A549 (cell line): ENCODE data around the gene ADGRG3. TPM values are rescaled to one million over a fixed set of nuclear protein-coding genes. Genes with fewer than 3 reads are reported as not detected.

Source experiments
- ATAC-seq, 2 experiments: fragments of 200-7000 bp in 1 of 2; fragments of >200 bp in 1 of 2; cut with Nextera tagmentation in 1 of 2; cut with Tn5 transposase in 1 of 2; 3 replicates each; pipeline versions ENCODE4 v1.8.0 to v1.9.1; 2018 to 2020; ENCODE audit warnings: mild to moderate bottlenecking in 1 of 2, moderate library complexity in 1 of 2
- CTCF ChIA-PET: fragments of 300-600 bp; sonication (Branson Sonifier 250); formaldehyde crosslinking; extraction: SDS; loops from one replicate; lab custom pipeline; 2021; ENCODE audit warnings: antibody characterized with exemption, inconsistent platforms; lab: Yijun Ruan, JAX
- POLR2A ChIA-PET: fragments of 350-600 bp; formaldehyde crosslinking; extraction: SDS; loops from one replicate; lab custom pipeline; 2021; ENCODE audit warnings: antibody characterized with exemption, inconsistent platforms; lab: Yijun Ruan, JAX
- DNase-seq, 2 experiments: peaks; one replicate each; pipeline versions ENCODE4 v3.0.0 to v3.0.0-alpha.2; 2011 to 2016; ENCODE audit warnings: low read depth in 1 of 2, low spot score in 1 of 2
- FAIRE-seq: peaks from 2 replicates; lab custom pipeline; 2011; peaks lifted over from hg19 to GRCh38; lab: Jason Lieb, UNC
- H3K27ac ChIP-seq, 2 experiments: fragments of >200 bp; sonication (Bioruptor Twin); formaldehyde crosslinking; 3 replicates each; pipeline ENCODE4 v1.5.1; 2016 to 2017
- H3K4me1 ChIP-seq: fragments of >200 bp; sonication (Bioruptor Twin); formaldehyde crosslinking; 3 replicates; pipeline ENCODE4 v1.6.1; 2016
- H3K4me2 ChIP-seq: fragments of >200 bp; sonication (Bioruptor Twin); formaldehyde crosslinking; 3 replicates; pipeline ENCODE4 v1.6.1; 2016
- H3K4me3 ChIP-seq: fragments of >200 bp; sonication (Bioruptor Twin); formaldehyde crosslinking; 3 replicates; pipeline ENCODE4 v1.5.1; 2016
- H3K9me3 ChIP-seq: fragments of >200 bp; sonication (Bioruptor Twin); formaldehyde crosslinking; 3 replicates; pipeline ENCODE4 v1.6.1; 2016
- BCL3 ChIP-seq: fragments of >200 bp; sonication (Bioruptor Twin); formaldehyde crosslinking; IDR thresholded peaks from 3 replicates; pipeline ENCODE4 v1.6.1; 2016
- BHLHE40 ChIP-seq: IDR thresholded peaks from 2 replicates; pipeline ENCODE4 v1.6.1; 2012; ENCODE audit warnings: low read depth, low read length, inconsistent platforms
- CBX8 ChIP-seq: fragments of 200-600 bp; sonication (generic); IDR thresholded peaks from 2 replicates; pipeline ENCODE4 v1.6.1; 2016
- CEBPB ChIP-seq, 2 experiments: fragments of >200 bp in 1 of 2; sonication (Bioruptor Twin) in 1 of 2; formaldehyde crosslinking in 1 of 2; IDR thresholded peaks; 2 replicates each; pipeline ENCODE4 v1.6.1; 2012 to 2016
- CHD4 ChIP-seq: fragments of 200-600 bp; sonication (generic); IDR thresholded peaks from 2 replicates; pipeline ENCODE4 v1.6.1; 2016; ENCODE audit warnings: antibody characterized with exemption, mild to moderate bottlenecking, borderline replicate concordance
- CTCF ChIP-seq: fragments of >200 bp; sonication (Bioruptor Twin); formaldehyde crosslinking; IDR thresholded peaks from 3 replicates; pipeline ENCODE4 v1.5.1; 2016
- EHMT2 ChIP-seq: fragments of 200-600 bp; sonication (generic); IDR thresholded peaks from 2 replicates; pipeline ENCODE4 v1.6.1; 2016; ENCODE audit warnings: antibody characterized with exemption, low read depth, mild to moderate bottlenecking, moderate library complexity
- ESRRA ChIP-seq: fragments of 150-350 bp; IDR thresholded peaks from 2 replicates; pipeline ENCODE4 v1.6.1; 2014; ENCODE audit warnings: mild to moderate bottlenecking, low read length, borderline replicate concordance
- FOXS1 ChIP-seq: fragments of 250-450 bp; sonication (Bioruptor Pico); IDR thresholded peaks from 2 replicates; pipeline ENCODE4 v1.5.0; 2020; ENCODE audit warnings: mild to moderate bottlenecking, moderate library complexity
- GATA3 ChIP-seq: IDR thresholded peaks from 2 replicates; pipeline ENCODE4 v1.6.1; 2012; ENCODE audit warnings: borderline replicate concordance
- HDAC2 ChIP-seq: fragments of 200-600 bp; sonication (generic); IDR thresholded peaks from 2 replicates; pipeline ENCODE4 v1.6.1; 2016
- HES2 ChIP-seq: fragments of >200 bp; sonication (Bioruptor Twin); formaldehyde crosslinking; IDR thresholded peaks from 2 replicates; pipeline ENCODE4 v1.6.1; 2016
- HEYL ChIP-seq: fragments of 250-450 bp; sonication (Bioruptor Pico); IDR thresholded peaks from 2 replicates; pipeline ENCODE4 v1.8.0; 2021; ENCODE audit warnings: mild to moderate bottlenecking, moderate library complexity
- HOXB13 ChIP-seq: fragments of 250-450 bp; sonication (Bioruptor Pico); IDR thresholded peaks from 2 replicates; pipeline ENCODE4 v1.5.0; 2020; ENCODE audit warnings: low read depth, mild to moderate bottlenecking, moderate library complexity
- JUNB ChIP-seq: fragments of >200 bp; sonication (Bioruptor Twin); formaldehyde crosslinking; IDR thresholded peaks from 2 replicates; pipeline ENCODE4 v1.6.1; 2016
- MAFK ChIP-seq: fragments of 450-650 bp; IDR thresholded peaks from 2 replicates; pipeline ENCODE4 v1.6.1; 2014; ENCODE audit not compliant: partially characterized antibody
- MAZ ChIP-seq: fragments of 150-350 bp; IDR thresholded peaks from 2 replicates; pipeline ENCODE4 v1.6.1; 2014; ENCODE audit warnings: antibody characterized with exemption, low read depth, low read length, borderline replicate concordance
- MYC ChIP-seq: IDR thresholded peaks from 2 replicates; pipeline ENCODE4 v1.6.1; 2012; ENCODE audit warnings: mild to moderate bottlenecking, inconsistent platforms, low read length, improper control_type of control experiment, borderline replicate concordance
- NR3C1 ChIP-seq: fragments of >200 bp; sonication (Bioruptor Twin); formaldehyde crosslinking; IDR thresholded peaks from 3 replicates; pipeline ENCODE4 v1.6.1; 2017
- POLR2A ChIP-seq: IDR thresholded peaks from 2 replicates; pipeline ENCODE4 v1.6.1; 2012; ENCODE audit warnings: mild to moderate bottlenecking, low read length
- RARB ChIP-seq: fragments of 250-450 bp; sonication (Bioruptor Pico); IDR thresholded peaks from 2 replicates; pipeline ENCODE4 v1.8.0; 2021; ENCODE audit warnings: mild to moderate bottlenecking, moderate library complexity
- RCOR1 ChIP-seq: fragments of 150-350 bp; IDR thresholded peaks from 2 replicates; pipeline ENCODE4 v1.6.1; 2014; ENCODE audit warnings: antibody characterized with exemption, low read length, low read depth
- RFX5 ChIP-seq: fragments of 450-650 bp; IDR thresholded peaks from 2 replicates; pipeline ENCODE4 v1.7.1; 2014; ENCODE audit warnings: antibody characterized with exemption, mild to moderate bottlenecking, moderate library complexity
- RNF2 ChIP-seq: fragments of 200-600 bp; sonication (generic); IDR thresholded peaks from 2 replicates; pipeline ENCODE4 v1.6.1; 2016; ENCODE audit warnings: low read depth, mild to moderate bottlenecking, antibody characterized with exemption, moderate library complexity, borderline replicate concordance
- SREBF2 ChIP-seq: fragments of 450-650 bp; IDR thresholded peaks from 2 replicates; pipeline ENCODE4 v1.6.1; 2014; ENCODE audit warnings: mild to moderate bottlenecking, moderate library complexity
- TP53 ChIP-seq: fragments of 250-450 bp; sonication (Bioruptor Pico); IDR thresholded peaks from 2 replicates; pipeline ENCODE4 v1.5.0; 2021; ENCODE audit warnings: mild to moderate bottlenecking, moderate library complexity
- ZC3H11A ChIP-seq: fragments of 450-650 bp; IDR thresholded peaks from 2 replicates; pipeline ENCODE4 v1.6.1; 2014; ENCODE audit warnings: antibody characterized with exemption, mild to moderate bottlenecking
- ZFP36 ChIP-seq: fragments of 450-650 bp; IDR thresholded peaks from 2 replicates; pipeline ENCODE4 v1.6.1; 2014; ENCODE audit warnings: borderline replicate concordance; ENCODE audit not compliant: partially characterized antibody
- WGBS: methylation state at CpG from one replicate; pipeline ENCODE4 v1.1.6; 2017; ENCODE audit errors: missing lambda C conversion rate; 5-methylcytosine and 5-hydroxymethylcytosine counted together
- polyA plus RNA-seq, 4 experiments: library from polyadenylated mRNA; depleted of rRNA in 3 of 4; stranded (reverse); fragments of >200 nt; fragmentation: RNase III in 1 of 4; extraction: RNeasy Plus Mini Kit Qiagen cat#74134 plus additional on column Dnase treatment in 1 of 4; gene quantifications; 2 replicates in 3 of 4; 3 replicates in 1 of 4; pipeline ENCODE4 v1.2.3, GENCODE V29; 2011 to 2017
- TF ChIP-seq, protein P1 (sequence below): fragments of 200-600 bp; sonication (generic); IDR thresholded peaks from 2 replicates; pipeline ENCODE4 v1.6.1; 2016; ENCODE audit warnings: antibody characterized with exemption, mild to moderate bottlenecking, moderate library complexity
- TF ChIP-seq, protein P2 (sequence below): IDR thresholded peaks from 2 replicates; pipeline ENCODE4 v1.6.1; 2012; ENCODE audit warnings: low read depth, borderline replicate concordance

ADGRG3 gene
- polyA plus RNA-seq, 2 of the 4 experiments (the other 2 are of a cell fraction): 0.25 to 0.45 TPM

GRCh38 chr16:57648125-57648524, 20.0 kb upstream of the ADGRG3 start:
- peak overlapping the region; percentile 40 to 89; a peak in 5 of 6 replicates for H3K27ac ChIP-seq
- peaks cover 48% of the 10 kb centered on the region for H3K4me1 ChIP-seq
- DNase-seq: no peak
- H3K9me3 ChIP-seq: no peaks in the 10 kb centered on the region
- no peak for ATAC-seq
- FAIRE-seq: no peak
- CTCF ChIA-PET: interaction anchor here (0.6 to 16.2 kb wide), 36 partner anchors 12 to 375 kb away, joined by 3 to 785 read pairs (median 6); partner anchors contain the start of genes ADGRG1, ADGRG3, KATNB1 and KIFC3
- POLR2A ChIA-PET: interaction anchor here (1.3 kb wide), 1 partner anchor 20 kb away, joined by 3 read pairs; the partner anchor contains the start of gene ADGRG1
- whole genome bisulfite sequencing: 88% methylated on average over 5 of the region's 5 CpGs
- no peak overlapping the region for H3K4me2 ChIP-seq
- TF ChIP-seq CTCF: no peak
- no peak for TF ChIP-seq MAZ
- TF ChIP-seq, protein P1, sequence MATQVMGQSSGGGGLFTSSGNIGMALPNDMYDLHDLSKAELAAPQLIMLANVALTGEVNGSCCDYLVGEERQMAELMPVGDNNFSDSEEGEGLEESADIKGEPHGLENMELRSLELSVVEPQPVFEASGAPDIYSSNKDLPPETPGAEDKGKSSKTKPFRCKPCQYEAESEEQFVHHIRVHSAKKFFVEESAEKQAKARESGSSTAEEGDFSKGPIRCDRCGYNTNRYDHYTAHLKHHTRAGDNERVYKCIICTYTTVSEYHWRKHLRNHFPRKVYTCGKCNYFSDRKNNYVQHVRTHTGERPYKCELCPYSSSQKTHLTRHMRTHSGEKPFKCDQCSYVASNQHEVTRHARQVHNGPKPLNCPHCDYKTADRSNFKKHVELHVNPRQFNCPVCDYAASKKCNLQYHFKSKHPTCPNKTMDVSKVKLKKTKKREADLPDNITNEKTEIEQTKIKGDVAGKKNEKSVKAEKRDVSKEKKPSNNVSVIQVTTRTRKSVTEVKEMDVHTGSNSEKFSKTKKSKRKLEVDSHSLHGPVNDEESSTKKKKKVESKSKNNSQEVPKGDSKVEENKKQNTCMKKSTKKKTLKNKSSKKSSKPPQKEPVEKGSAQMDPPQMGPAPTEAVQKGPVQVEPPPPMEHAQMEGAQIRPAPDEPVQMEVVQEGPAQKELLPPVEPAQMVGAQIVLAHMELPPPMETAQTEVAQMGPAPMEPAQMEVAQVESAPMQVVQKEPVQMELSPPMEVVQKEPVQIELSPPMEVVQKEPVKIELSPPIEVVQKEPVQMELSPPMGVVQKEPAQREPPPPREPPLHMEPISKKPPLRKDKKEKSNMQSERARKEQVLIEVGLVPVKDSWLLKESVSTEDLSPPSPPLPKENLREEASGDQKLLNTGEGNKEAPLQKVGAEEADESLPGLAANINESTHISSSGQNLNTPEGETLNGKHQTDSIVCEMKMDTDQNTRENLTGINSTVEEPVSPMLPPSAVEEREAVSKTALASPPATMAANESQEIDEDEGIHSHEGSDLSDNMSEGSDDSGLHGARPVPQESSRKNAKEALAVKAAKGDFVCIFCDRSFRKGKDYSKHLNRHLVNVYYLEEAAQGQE: no peak
- no peak for TF ChIP-seq CBX8
- TF ChIP-seq CEBPB (IDR thresholded peaks at IDR 0.05): no peak
- TF ChIP-seq RARB: no peak
- TF ChIP-seq ZFP36: no peak
- no peak for TF ChIP-seq RNF2
- TF ChIP-seq FOXS1 (CRISPR knock-in tag): no peak
- H3K4me3 ChIP-seq: no peak overlapping the region

- no peaks in the 10 kb centered on the region for H3K9me3 ChIP-seq
- peak overlapping the region in 1 of 2 experiments; percentile 89; a peak in 4 of 6 replicates for H3K27ac ChIP-seq
- no peak overlapping the region for H3K4me3 ChIP-seq
- peak; percentile 56 to 78 for ATAC-seq
- peak; percentile 85 to 93 for DNase-seq
- CTCF ChIA-PET: interaction anchor here (0.6 to 16.2 kb wide), 63 partner anchors 10 to 479 kb away, joined by 3 to 785 read pairs (median 5); partner anchors contain the start of genes ADGRG1, ADGRG3, KATNB1 and KIFC3
- peaks cover 41% of the 10 kb centered on the region for H3K4me1 ChIP-seq
- POLR2A ChIA-PET: interaction anchor here (1.3 kb wide), 1 partner anchor 20 kb away, joined by 3 read pairs; the partner anchor contains the start of gene ADGRG1
- peak; percentile 76 for FAIRE-seq
- 33% methylated on average over 16 of the region's 18 CpGs for WGBS
- no peak overlapping the region for H3K4me2 ChIP-seq
- no peak for TF ChIP-seq HES2
- peak; percentile 98 for TF ChIP-seq HDAC2
- TF ChIP-seq NR3C1: no peak
- peak; percentile 15; the same call in 1 of the 2 replicates for TF ChIP-seq RCOR1
- no peak for TF ChIP-seq JUNB
- no peak for TF ChIP-seq RFX5
- TF ChIP-seq ZC3H11A: no peak
- no peak for TF ChIP-seq HOXB13 (CRISPR knock-in tag)
- TF ChIP-seq RARB: no peak
- no peak for TF ChIP-seq GATA3
- TF ChIP-seq MAFK: no peak
- 0 out of 2 replicates have a peak, but pooled peaks have one; percentile 9 for TF ChIP-seq ESRRA
- TF ChIP-seq ZFP36: peak; percentile 99
- no peak for TF ChIP-seq SREBF2
- no peak for TF ChIP-seq TP53 (CRISPR knock-in tag)
- TF ChIP-seq, protein P2, sequence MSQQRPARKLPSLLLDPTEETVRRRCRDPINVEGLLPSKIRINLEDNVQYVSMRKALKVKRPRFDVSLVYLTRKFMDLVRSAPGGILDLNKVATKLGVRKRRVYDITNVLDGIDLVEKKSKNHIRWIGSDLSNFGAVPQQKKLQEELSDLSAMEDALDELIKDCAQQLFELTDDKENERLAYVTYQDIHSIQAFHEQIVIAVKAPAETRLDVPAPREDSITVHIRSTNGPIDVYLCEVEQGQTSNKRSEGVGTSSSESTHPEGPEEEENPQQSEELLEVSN: no peak
- no peak for TF ChIP-seq MYC
- no peak for TF ChIP-seq BCL3
- no peak for TF ChIP-seq EHMT2
- TF ChIP-seq POLR2A: no peak
- no peak for TF ChIP-seq BHLHE40
- TF ChIP-seq CHD4: peak; percentile 99; the same call in 1 of the 2 replicates
- TF ChIP-seq HEYL (CRISPR knock-in tag): no peak
These were observed 19.3 kb upstream of the ADGRG3 start for GRCh38 chr16:57648581-57649442.
